Stimulated activated CD8-positive, alpha-beta memory T cell treated with anti-CD3 and anti-CD28 coated beads, Interleukin-7, amount 100 ng/mL, for 1 hour (primary cell): ENCODE measurements around the gene RAB3IL1.

Experiments used
- DNase-seq, 2 donors: peaks; one replicate each; pipeline ENCODE4 v3.0.0-alpha.2; 2020; ENCODE audit warnings: low read depth in 2 of 2

The RAB3IL1 gene

GRCh38 chr11:61919705-61920631, 2.6 kb upstream of the RAB3IL1 start:
- no peak for DNase-seq

DNA sequence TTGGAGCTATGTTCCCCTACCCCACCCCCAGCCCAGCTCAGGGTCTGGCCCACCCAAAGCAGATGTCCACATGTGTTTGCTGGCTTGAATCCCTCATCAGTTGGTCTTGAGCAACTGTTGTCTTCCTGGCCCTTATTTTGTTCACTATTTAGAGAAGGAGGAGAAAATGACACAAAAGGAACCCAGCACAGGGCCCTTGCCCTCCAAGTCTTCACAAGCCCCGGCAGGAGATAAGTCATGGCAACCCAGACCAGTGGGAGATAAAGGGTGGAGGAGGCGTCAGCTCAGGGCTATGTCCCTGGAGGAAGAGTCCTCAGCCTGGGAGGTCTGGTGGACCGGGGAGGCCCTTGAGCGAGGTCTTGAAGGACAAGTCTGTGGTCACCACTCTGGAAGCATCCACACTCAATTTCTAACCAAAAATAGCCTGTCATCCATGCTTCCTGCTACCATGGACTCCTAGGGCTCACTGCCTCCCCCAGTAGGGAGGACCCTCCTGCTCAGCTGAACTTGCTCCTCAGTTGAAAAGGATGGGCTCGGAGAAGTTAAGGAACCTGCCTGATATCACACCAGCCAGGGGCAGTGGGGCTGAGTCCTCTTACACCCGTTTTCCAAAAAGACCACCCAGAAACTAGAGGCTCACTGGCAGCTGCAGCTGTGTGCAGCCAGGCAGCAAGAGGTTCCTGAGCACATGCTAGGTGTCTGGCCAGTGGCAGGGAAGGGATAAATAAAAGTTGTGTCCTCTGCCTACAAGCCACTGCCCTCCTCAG, 1.8 kb upstream of the RAB3IL1 start:
- DNase-seq, result no peak

- DNase-seq, result no peak
Measured at GRCh38 chr11:61918251-61918937, 1.0 kb upstream of the RAB3IL1 start.

DNA sequence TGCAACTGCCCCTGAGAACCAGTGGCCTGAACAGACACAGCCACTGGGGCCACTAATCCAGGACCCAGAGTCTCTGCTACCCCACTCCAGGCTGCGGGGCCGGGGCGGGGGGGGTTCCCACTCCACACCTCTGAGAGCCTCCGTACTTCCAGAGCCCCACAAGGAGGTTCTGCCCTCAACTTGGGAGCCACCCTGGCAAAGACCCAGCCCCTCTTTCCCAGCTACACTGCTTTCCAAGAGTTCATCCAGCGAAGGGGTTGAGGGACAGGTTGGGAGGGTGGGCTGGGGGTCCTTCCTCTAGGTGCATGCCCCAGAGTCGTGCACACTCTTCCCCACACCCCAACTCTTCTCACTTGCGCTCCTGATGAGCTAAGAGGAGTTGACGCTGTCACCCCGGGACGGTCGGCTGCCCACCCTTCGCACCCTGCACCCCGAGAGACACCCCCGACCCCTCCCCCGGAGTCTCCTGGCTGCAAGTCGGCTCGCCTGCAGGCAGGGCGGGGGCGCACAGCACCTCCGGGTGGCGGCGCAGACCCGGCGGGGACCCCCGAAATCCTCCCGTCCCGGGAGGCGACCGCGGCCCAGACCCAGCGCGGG, 531 bp downstream of the RAB3IL1 start:
- no peak for DNase-seq

- DNase-seq, result no peak
Measured at GRCh38 chr11:61914471-61915171, 2.7 kb downstream of the RAB3IL1 start.

DNA sequence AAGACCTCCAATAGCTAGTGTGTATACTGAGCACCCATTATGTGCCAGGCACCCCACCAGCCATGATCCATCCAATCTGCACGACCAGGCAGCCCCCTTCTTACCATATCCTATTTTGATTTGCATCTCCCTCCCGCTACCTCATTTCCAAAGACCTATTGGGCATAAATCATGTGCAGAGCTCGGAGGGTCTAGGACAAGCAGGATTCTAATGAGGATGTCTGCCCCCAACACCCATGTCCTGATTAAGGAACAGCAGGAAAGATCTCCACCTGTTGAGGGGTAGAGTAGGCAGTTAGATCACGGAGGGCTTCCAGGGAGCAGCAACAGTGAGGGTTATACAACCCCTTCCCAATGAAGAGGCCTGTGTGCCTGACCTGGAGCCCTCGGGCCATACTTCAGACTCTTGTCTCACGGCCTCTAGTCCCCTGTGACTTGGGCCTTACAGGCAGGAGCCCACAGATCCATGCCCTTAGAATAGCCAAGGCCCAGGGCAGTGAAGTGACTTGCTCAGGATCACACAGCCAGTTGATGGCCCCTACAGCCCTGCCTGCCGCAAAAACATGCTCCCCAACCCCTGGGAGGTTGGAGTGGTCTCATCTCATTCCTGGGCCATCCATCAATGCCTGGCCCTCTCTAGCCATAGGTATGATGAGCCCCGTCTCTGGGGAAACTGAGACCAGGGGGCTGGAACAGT, 3.5 kb downstream of the RAB3IL1 start:
- DNase-seq, result no peak

DNA sequence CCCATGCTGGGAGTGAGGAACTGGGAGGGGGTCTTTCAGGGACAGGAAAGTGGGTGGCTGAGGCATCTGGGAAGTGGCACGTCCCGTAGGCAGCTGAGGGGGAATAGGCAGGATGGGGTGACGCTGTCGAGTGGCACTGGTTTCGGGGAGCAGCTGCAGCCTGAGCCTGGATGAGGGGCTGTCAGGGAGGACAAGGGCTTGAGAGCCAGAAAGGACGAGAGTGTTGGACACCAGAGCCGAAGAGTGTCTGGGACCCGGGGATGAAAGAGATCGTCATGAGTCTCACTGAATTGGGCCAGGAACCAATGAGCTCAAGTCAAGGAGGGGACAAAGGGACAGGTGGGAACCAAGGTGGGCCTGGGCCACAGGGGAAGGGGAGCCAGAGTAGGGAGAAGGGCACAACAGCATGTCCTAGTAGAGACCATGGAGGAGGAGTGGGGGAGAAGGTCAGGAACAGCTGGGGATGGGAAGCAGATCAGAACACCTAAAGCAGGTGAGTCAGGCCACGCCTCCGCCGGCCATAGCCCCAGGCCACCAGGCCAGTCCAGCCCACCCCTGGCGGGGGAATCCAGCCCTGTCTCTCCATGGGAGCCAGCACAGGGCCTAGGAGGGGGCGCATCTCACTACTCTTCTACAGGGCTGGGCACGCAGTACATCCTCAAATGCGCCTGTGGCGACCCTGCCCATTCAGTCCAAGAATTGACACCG, 4.2 kb downstream of the RAB3IL1 start:
- DNase-seq, result no peak

- DNase-seq, result no peak
Measured at GRCh38 chr11:61912530-61912898, 4.9 kb downstream of the RAB3IL1 start.

- no peak for DNase-seq
Measured at GRCh38 chr11:61911701-61912529, 5.5 kb downstream of the RAB3IL1 start.

- no peak for DNase-seq
Measured at GRCh38 chr11:61911128-61911700, 6.2 kb downstream of the RAB3IL1 start.

DNA sequence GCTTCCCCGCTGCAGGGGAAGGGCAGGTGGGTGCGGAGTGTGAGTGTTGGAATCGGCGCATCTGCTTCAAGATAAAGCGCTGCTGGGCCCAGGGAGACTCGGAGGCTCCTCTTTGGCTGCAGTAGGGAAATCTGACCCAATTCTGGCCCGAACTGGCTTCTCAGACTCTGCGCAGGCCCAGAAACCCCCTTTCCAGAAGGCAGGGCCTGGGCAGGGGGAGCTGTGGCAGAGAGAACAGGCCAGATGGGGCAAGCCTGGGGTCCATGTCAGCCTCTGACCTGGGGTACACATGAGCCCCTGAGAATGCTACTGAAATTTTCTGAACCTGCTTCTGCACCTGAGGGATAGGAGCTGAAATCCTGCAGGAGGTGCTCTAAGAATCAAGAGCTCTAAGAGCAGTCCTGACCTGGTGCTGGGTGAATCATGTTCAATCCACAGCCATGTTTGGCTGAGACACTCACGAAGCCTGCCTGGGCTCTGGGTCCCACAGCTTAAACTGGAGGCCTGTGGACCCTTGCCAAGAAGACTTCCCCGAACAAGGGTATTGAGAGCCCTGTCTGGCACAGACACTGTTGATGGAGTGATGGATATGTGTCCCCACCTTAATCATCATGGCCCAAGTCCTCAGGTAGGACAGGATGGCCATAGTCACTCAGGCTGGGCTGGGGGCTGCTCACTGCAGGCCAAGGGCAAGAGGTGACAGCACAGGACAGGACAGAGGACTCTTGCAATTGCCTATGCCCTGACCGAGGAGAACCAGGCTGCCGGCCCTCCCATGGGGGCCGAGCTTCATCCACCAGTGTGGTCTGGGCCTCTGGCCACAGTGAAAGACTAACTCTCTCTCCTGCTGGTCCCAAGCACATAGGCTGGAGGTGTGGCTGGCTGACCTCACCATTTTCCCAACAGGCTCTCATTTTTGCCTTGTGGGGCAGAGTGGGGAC, 6.9 kb downstream of the RAB3IL1 start:
- DNase-seq, result no peak

GRCh38 chr11:61908730-61909316, 8.5 kb downstream of the RAB3IL1 start:
- no peak for DNase-seq

GRCh38 chr11:61907871-61908729, 9.3 kb downstream of the RAB3IL1 start:
- DNase-seq, result no peak

DNA sequence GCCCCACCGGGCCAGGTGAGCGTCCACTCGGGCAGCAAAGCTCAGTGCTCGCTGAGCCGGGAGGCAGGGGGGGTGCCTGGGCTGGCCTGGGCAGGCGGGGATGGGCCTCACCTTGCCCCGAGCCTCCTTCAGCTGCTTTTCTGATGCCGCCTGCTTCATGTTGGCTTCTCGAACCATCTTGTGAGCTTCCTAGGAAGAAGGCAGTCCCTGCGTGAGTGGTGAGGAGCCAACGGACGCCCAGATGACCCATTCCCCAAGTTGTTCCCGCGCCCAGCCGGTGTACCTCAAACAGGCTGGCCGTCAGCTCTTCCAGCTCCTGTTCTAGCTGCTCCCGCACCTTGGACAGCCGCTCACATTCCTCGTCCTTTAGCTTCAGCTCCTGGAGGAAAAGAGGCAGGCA, 10.1 kb downstream of the RAB3IL1 start:
- DNase-seq, result no peak

GRCh38 chr11:61906522-61906909, 10.8 kb downstream of the RAB3IL1 start:
- no peak for DNase-seq

DNA sequence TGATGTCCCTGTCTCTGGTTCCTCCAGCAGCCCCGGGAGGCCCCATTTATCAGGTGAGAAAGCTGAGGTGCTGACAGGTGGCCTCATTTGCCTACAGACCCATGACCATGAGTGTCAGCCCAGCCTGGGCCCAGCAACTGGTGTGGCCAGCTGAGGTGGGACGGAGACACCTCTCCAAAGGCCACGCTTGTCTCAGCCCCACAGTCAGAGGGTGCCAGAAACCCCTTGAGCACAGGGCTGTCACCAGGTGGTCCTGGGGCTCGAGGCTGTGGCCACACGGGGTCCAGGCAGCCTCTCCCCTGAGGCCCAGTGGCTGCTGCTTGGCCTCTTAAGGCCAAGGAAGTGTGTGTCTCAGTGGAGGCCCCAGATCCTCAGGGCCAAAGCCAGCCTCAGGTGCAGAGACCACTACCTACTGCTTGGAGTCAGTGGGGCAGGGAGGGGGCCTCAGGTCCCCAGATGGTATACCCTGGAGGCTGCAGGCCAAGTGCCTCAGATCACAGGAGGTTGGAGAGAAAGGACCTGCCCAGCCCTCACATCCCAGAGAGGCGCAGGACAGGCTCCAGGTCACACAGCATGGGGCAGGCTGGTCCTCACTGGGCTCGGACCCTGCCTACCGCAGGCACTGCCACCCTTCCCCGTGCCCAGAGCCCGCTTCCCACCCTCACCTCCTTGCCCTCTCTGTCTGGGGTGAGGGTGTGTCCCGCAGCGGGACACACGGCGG, 11.4 kb downstream of the RAB3IL1 start:
- no peak for DNase-seq
